ENCODE data around the gene SH3TC1.

SH3TC1 gene

GRCh38 chr4:8174970-8175369 lies 24.1 kb upstream of the SH3TC1 start:
- TF ChIP-seq, protein P1, sequence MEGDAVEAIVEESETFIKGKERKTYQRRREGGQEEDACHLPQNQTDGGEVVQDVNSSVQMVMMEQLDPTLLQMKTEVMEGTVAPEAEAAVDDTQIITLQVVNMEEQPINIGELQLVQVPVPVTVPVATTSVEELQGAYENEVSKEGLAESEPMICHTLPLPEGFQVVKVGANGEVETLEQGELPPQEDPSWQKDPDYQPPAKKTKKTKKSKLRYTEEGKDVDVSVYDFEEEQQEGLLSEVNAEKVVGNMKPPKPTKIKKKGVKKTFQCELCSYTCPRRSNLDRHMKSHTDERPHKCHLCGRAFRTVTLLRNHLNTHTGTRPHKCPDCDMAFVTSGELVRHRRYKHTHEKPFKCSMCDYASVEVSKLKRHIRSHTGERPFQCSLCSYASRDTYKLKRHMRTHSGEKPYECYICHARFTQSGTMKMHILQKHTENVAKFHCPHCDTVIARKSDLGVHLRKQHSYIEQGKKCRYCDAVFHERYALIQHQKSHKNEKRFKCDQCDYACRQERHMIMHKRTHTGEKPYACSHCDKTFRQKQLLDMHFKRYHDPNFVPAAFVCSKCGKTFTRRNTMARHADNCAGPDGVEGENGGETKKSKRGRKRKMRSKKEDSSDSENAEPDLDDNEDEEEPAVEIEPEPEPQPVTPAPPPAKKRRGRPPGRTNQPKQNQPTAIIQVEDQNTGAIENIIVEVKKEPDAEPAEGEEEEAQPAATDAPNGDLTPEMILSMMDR (IDR thresholded peaks at IDR 0.05; ENCODE audit: extremely low read depth, missing control alignments) = no peak
- DNase-seq (ENCODE audit: low spot score) = no peak

- DNase-seq (ENCODE audit: low spot score) = no peak
- TF ChIP-seq, protein P1 (IDR thresholded peaks at IDR 0.05; ENCODE audit: extremely low read depth, missing control alignments) = no peak
These were observed 23.4 kb upstream of the SH3TC1 start for GRCh38 chr4:8175686-8176085.

DNA sequence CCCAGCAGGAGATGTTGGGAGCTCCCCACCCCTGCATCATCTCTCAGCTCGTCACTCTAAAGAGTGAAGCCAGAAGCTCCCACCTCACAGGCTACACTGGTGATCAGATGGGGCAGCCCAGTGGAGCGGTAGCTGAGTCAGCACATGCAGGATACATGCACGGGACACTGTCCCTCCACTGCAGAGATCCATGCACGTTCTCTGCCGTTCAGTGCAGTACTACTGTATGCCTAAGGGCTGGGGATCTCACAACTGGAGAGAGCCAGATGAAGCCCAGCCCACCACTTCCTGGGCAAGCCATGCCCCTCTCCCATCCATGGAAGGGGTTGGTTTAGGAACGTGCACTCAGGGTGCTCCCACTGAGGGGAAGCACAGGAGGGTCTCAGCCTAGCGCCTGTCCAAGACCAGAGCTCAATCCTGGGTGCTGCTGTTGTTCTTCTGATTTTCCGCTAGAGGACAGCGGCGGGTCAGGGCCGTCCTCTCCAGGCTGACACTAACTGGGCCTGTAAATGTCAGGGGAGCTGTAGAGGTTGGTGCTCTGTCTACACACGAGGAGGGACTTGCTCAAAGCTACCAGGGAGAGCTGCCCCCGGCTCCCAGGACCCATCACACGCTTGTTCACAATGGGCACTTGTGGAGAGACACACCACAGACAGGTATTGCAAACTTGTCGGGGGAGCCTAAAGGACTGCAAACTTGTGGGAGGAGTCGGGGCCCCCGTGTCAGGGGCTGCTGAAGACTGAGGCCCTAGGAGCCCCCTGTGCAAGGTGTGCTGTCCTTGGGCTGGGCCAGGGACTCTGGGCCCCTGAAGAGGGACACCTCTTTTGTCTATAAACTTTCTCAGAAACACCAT lies 22.3 kb upstream of the SH3TC1 start:
- peak; percentile 79 for DNase-seq (ENCODE audit: low spot score)
- TF ChIP-seq, protein P1 (IDR thresholded peaks at IDR 0.05; ENCODE audit: extremely low read depth, missing control alignments) = peak; percentile 90

DNA sequence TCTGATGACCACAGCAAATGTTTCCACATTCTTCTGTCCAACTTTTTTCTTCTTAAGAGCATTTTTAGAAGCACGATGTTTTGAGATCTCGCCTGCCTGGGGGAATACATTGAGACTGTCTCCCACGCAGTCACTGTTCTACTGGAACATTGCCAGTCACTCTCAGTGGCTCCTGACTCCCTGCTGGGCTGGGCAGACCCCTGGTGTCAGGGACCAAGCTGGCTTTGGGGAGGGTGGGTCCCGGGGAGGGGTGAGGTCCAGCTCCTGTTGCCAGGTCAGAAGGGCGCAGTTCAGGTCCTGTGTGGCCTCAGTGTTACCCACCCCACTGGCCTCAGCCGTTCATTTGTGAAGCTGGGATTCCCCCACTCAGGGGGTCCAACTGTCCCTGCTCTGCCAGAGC lies 21.5 kb upstream of the SH3TC1 start:
- no peak for DNase-seq (ENCODE audit: low spot score)
- TF ChIP-seq, protein P1 (IDR thresholded peaks at IDR 0.05; ENCODE audit: extremely low read depth, missing control alignments) = no peak

DNA sequence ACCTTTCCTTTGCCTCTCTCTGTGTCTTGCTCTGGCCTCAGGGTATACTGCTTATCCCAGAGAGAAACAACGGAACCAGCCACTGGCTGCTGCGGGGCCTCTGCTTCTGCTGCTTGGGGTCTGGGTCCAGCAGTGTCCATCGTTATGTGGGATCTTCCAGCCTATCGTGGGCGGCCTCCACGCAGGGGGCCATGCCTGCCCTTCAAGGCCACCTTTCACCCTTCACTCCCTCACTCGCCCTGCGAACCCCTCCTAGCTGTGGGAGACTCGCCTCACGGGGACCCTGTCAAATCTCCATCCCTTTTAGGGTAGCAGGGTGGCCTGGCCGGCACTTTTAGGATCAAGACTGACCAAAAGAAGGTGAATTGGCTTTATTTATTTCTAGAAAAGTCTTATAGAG lies 21.1 kb upstream of the SH3TC1 start:
- no peak for DNase-seq (ENCODE audit: low spot score)
- TF ChIP-seq, protein P1 (IDR thresholded peaks at IDR 0.05; ENCODE audit: extremely low read depth, missing control alignments) = no peak

DNA sequence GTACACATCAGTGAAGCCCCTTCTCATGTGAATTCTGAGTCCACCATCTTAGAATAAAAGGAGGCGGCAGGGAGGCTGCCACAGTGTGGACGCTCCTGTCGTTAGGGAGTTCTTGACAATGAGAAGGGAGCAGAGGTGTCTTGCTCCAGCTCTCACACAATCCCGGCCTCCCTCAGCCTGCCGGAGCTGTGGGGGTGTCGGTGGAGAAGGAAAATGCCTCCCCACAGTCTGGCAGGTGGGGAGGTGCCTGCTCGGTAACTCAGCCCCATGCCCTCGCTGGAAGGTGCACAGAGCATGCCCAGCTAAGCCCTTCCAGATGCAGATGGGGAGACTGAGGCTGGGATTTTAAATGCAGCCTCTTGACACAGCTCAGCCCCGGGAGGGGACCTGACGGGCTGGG lies 20.0 kb upstream of the SH3TC1 start:
- TF ChIP-seq, protein P1 (IDR thresholded peaks at IDR 0.05; ENCODE audit: extremely low read depth, missing control alignments) = no peak
- DNase-seq (ENCODE audit: low spot score) = no peak

- TF ChIP-seq, protein P1 (IDR thresholded peaks at IDR 0.05; ENCODE audit: extremely low read depth, missing control alignments) = no peak
- DNase-seq (ENCODE audit: low spot score) = no peak
These were observed 19.3 kb upstream of the SH3TC1 start for GRCh38 chr4:8179771-8180170.
